Bronchial epithelial cell (primary cell): ENCODE measurements around the gene MSH3. TPM values are rescaled to one million over a fixed set of nuclear protein-coding genes. Genes with fewer than 3 reads are reported as not detected.
A peak's percentile ranks its signal among the peaks of the same experiment; 100 is the strongest.

Source experiments
- DNase-seq: peaks from one replicate; pipeline ENCODE4 v3.0.0-alpha.2; 2010; ENCODE audit warnings: low read depth
- FAIRE-seq: peaks from 2 replicates; lab custom pipeline; 2011; peaks lifted over from hg19 to GRCh38; lab: Jason Lieb, UNC
- H3K27me3 ChIP-seq: 2 replicates; pipeline ENCODE4 v1.5.1; 2011; ENCODE audit warnings: low read length; ENCODE audit not compliant: control insufficient read depth, insufficient read depth
- H3K36me3 ChIP-seq: 2 replicates; pipeline ENCODE4 v1.5.1; 2011; ENCODE audit warnings: low read length; ENCODE audit not compliant: control insufficient read depth, insufficient read depth
- H3K4me3 ChIP-seq: 2 replicates; pipeline ENCODE4 v1.5.1; 2011; ENCODE audit warnings: mild to moderate bottlenecking, low read depth, low read length, control low read depth
- total RNA-seq: library from RNA; depleted of rRNA; stranded (reverse); fragments of >200 nt; gene quantifications from 2 replicates; pipeline ENCODE4 v1.2.1, GENCODE V29; 2014
- TF ChIP-seq, protein P1 (sequence below): IDR thresholded peaks from 2 replicates; pipeline ENCODE4 v1.5.1; 2011; ENCODE audit warnings: mild to moderate bottlenecking, moderate library complexity, low read length, control low read depth, inconsistent platforms; ENCODE audit not compliant: insufficient read depth, severe bottlenecking

MSH3 gene
- total RNA-seq, 1 donor from 2014 or later = 11.8 TPM

DNA sequence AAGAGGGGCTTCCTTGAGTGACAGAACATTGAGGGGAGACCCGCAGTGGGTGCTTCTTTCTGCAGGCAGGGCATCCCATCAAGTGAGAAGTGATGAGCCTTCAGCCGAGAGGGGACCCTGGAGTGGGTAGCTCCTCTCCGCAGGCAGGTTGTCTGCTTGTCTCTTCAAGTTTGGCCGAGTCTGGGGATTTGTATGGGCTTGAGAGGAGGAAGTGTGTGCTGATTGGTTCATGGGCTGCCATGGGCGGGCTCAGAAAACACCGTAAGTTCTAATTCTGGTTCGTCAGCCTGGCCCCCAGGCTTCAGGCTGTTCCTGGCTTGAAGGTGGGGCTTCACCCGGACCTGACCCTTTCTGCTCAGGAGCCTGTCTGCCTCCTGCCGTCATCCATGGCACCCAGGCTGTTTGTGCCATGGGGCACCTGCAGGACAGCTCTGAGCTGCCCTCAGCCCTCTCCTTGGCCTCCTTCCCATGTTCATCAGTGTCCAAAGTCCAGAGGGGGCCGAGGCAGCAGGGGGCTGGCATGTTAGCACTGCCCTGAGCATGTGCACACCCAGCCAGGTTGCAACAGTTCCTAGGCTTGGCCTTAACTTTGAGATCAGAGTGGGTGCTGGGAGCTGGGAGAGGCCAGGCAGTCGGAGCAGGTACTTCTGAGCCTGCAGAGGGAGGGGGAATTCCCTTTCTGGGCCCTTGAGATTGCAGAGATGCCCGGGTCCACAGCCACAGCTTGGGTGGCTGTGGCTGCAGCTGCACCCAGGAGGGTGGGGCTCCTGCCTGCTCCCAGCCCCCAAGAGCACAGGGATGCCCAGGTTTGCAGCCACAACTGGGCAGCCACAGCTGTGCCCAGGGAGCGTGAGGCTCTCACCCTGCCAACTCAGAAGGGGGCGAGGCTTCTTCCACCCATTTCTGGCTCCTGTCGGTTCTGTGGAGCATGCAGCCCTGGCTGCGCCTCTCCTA, 13.8 kb downstream of the MSH3 start:
- DNase-seq (no peak), FAIRE-seq (no peak)
- Histone ChIP-seq H3K36me3 (peaks cover 5% of the 10 kb centered on the region), H3K4me3 (no peak overlapping the region), H3K27me3 (no peaks in the 10 kb centered on the region)
- TF ChIP-seq, protein P1, sequence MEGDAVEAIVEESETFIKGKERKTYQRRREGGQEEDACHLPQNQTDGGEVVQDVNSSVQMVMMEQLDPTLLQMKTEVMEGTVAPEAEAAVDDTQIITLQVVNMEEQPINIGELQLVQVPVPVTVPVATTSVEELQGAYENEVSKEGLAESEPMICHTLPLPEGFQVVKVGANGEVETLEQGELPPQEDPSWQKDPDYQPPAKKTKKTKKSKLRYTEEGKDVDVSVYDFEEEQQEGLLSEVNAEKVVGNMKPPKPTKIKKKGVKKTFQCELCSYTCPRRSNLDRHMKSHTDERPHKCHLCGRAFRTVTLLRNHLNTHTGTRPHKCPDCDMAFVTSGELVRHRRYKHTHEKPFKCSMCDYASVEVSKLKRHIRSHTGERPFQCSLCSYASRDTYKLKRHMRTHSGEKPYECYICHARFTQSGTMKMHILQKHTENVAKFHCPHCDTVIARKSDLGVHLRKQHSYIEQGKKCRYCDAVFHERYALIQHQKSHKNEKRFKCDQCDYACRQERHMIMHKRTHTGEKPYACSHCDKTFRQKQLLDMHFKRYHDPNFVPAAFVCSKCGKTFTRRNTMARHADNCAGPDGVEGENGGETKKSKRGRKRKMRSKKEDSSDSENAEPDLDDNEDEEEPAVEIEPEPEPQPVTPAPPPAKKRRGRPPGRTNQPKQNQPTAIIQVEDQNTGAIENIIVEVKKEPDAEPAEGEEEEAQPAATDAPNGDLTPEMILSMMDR = no peak

DNA sequence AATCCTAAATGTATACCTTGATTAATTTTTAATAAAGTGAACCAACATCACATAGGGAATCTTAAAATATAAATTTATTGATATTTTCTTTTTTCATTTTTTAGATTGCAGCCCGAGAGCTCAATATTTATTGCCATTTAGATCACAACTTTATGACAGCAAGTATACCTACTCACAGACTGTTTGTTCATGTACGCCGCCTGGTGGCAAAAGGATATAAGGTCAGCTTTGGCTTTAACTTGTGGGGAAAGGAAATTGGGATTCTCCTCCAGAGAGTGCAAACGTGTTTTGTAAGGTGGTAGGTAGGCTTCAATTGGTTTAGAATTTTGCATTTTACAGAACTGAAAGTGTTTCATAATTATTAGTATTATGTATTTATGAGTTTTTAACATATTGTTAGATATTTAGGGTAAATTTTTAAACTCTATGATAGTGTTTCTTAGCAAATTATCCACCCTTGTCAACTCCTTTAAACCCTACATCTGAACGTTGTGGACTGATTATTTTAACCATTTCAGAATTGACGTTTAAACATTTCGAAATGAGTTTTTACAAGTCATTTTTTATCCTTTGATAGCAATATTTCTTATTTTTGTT, 17.8 kb downstream of the MSH3 start:
- H3K36me3 ChIP-seq = peaks cover 8% of the 10 kb centered on the region
- TF ChIP-seq, protein P1 = peak; percentile 67
- H3K4me3 ChIP-seq = no peak overlapping the region
- FAIRE-seq = no peak
- peak; percentile 65 for DNase-seq
- no peaks in the 10 kb centered on the region for H3K27me3 ChIP-seq

DNA sequence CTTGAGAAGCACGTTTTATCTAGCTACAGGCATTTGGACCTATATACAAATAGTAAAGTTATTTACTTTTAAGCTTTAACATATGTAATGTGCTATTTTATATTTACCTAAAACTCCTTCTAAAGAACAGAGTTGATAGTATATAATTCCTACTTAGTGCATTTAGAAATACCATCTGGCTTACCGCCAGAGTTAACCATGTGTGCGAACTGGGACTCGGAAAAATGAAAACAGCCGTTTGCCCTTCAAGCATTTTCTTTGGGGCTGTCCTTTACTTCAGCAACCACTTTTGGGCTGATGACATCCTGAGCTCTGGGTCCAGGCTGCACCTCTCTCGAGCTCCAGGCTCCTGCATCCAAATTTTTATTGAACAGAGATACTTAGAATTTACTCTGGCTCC, 22.3 kb downstream of the MSH3 start:
- peaks cover 3% of the 10 kb centered on the region for H3K36me3 ChIP-seq
- H3K4me3 ChIP-seq = no peak overlapping the region
- H3K27me3 ChIP-seq = no peaks in the 10 kb centered on the region
- FAIRE-seq (no peak), DNase-seq (no peak)
- TF ChIP-seq, protein P1 = no peak

GRCh38 chr5:80686757-80687156, 32.3 kb downstream of the MSH3 start:
- H3K4me3 ChIP-seq = no peak overlapping the region
- FAIRE-seq = no peak
- peak; percentile 15 for DNase-seq
- H3K36me3 ChIP-seq = peaks cover 2% of the 10 kb centered on the region
- TF ChIP-seq, protein P1 = no peak
- no peaks in the 10 kb centered on the region for H3K27me3 ChIP-seq

GRCh38 chr5:80688648-80689420, 34.4 kb downstream of the MSH3 start:
- no peak for DNase-seq
- Histone ChIP-seq H3K27me3 (no peaks in the 10 kb centered on the region), H3K4me3 (no peak overlapping the region), H3K36me3 (peaks cover 2% of the 10 kb centered on the region)
- no peak for FAIRE-seq
- TF ChIP-seq, protein P1 = no peak
